ENCODE results near the gene LAGE3.
A peak's percentile ranks its signal among the peaks of the same experiment; 100 is the strongest.

Gene LAGE3

DNA sequence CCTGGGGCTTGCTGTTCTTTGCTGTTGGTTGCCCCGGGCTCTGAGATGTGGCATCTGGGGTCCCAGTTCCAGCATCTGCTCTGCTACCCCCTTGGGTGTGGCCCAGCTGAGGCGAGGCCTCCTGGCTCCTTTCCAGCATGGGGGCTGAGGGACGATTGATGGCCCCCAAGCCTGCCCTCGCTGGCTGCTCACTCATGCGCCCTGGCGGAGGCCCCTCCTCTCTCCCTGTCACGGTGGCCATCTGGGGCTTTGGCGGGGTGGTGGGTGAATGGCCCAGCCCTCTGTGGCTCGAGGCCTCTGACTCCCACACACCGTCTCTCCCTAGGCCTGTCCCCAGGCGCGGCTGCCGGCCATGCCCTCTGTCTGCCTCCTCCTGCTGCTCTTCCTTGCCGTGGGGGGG is 19.2 kb downstream of the LAGE3 start:
- Histone ChIP-seq H4K20me1 (ENCODE audit: insufficient read depth, low read length) (no peaks in the 10 kb centered on the region), H3F3A (ENCODE audit: insufficient read depth, low read length) (no peaks in the 10 kb centered on the region), H3K9ac (ENCODE audit: low read length) (no peak overlapping the region), H3K9me2 (ENCODE audit: low read depth, low read length) (no peaks in the 10 kb centered on the region), H3K27ac (ENCODE audit: low read depth, low read length, poor library complexity, severe bottlenecking) (no peak overlapping the region), H3K27me3 (ENCODE audit: insufficient read depth, low read length) (no peaks in the 10 kb centered on the region), H2AFZ (ENCODE audit: low read length) (no peak overlapping the region), H3K79me2 (ENCODE audit: insufficient read depth, low read length) (no peaks in the 10 kb centered on the region), H3K4me1 (ENCODE audit: insufficient read depth, low read length, severe bottlenecking) (peaks cover 5% of the 10 kb centered on the region), H3K36me3 (ENCODE audit: insufficient read depth, low read length) (no peaks in the 10 kb centered on the region; the same call in 1 of the 2 replicates), H3K4me2 (ENCODE audit: low read length) (peak overlapping the region; percentile 47; the same call in 1 of the 2 replicates), H3K4me3 (ENCODE audit: low read depth, low read length, poor library complexity, severe bottlenecking) (peak overlapping the region; percentile 65), H3K9me3 (ENCODE audit: low read length) (no peaks in the 10 kb centered on the region)
- TF ChIP-seq, protein P1, sequence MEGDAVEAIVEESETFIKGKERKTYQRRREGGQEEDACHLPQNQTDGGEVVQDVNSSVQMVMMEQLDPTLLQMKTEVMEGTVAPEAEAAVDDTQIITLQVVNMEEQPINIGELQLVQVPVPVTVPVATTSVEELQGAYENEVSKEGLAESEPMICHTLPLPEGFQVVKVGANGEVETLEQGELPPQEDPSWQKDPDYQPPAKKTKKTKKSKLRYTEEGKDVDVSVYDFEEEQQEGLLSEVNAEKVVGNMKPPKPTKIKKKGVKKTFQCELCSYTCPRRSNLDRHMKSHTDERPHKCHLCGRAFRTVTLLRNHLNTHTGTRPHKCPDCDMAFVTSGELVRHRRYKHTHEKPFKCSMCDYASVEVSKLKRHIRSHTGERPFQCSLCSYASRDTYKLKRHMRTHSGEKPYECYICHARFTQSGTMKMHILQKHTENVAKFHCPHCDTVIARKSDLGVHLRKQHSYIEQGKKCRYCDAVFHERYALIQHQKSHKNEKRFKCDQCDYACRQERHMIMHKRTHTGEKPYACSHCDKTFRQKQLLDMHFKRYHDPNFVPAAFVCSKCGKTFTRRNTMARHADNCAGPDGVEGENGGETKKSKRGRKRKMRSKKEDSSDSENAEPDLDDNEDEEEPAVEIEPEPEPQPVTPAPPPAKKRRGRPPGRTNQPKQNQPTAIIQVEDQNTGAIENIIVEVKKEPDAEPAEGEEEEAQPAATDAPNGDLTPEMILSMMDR (IDR thresholded peaks at IDR 0.05; ENCODE audit: low read length) = no peak
- TF ChIP-seq EZH2 (IDR thresholded peaks at IDR 0.05; ENCODE audit: borderline replicate concordance, low read length) = no peak

DNA sequence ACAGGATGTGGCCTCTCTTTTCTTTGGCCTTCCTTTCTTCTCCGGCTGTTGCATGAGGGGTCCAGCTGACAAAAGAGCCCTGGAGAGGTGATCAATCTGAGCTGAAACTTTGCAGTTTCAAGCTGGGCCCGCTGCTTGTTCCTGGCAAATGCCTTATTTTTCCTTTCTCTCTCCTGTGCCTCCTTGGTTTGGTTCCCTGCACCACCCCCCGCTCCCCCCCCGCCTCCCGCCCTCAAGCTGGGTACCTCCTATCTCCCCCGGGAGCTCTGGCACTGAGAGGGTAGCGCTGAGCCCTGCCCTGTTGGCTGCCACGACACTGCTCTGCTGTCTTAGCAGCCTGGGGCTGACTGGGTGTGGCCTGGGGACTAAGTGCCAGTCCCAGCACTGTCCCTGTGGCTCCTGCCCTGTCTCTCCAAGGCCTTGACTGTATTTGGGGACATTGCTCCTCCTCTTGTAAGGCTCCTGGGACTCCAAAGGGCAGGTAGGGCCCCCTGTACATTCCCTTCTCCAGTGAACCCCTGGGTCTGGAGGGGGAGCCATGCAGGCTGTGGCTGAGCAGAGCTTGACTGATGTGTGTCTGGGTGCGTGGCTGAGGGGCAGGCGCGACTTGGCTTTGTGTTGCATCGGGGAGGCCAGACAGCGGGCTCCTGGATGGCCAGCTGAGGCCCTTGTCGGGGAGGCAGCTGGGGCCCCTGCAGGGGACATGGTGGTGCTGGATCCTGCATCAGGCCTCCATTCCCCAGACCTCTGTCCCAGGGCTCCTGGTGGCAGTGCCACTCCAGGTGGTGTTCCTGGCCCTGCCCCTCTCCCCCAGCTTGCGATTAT is 19.9 kb downstream of the LAGE3 start:
- H2AFZ ChIP-seq (ENCODE audit: low read length) = no peak overlapping the region
- H4K20me1 ChIP-seq (ENCODE audit: insufficient read depth, low read length) = no peaks in the 10 kb centered on the region
- H3K79me2 ChIP-seq (ENCODE audit: insufficient read depth, low read length) = no peaks in the 10 kb centered on the region

DNA sequence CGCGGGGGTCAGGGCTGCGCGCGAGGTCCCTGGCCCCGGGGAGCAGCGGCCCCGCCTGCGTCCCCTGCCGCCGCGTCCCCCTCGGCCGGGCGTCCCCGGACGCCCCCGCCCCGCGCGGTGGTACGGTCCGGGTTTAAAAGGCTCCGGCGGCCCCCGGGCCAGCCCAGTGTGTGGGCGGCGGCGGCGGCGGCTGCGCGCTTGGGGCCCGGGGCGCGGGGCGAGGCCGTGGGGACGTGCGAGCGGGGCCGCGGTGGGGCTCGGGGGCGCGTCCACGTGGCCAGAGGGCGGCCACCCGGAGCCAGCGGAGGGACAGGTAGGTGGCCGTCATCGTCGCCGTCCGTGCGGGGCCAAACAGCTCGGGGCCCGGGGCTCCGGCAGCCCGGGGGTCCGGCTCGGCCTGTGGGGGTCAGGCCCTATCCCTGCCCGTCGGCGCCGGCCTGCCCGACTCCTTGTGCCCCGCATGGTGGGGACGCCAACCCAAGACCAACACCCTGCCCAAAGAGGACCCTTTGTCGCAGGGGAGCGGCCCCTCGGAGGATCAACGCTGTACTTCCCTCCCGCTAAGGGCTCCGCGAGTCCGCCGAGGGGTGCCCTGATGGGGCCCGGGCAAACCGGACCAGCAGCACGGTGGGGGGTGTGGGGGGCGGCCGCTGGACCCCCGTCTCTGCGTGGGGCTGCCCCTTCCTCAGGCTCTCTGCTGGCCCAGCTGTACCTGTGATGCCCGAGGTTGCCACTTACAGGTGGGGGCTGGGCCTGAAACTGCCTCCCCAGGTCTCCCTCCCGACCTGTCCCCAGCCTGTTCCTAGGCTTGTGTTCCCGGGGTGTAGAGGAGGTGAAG is 20.7 kb downstream of the LAGE3 start, which contains the start of gene PLXNA3:
TSS of gene PLXNA3 (plus strand) at position 166 of the 838 bp plus-strand sequence. CDS start 1,903 bp downstream, outside the sequence.
- Histone ChIP-seq H3K9ac (ENCODE audit: low read length) (peak within 1 kb of the TSS; percentile 61), H3K9me2 (ENCODE audit: low read depth, low read length) (no peaks in the 10 kb centered on the region), H3K79me2 (ENCODE audit: insufficient read depth, low read length) (no peaks in the 10 kb centered on the region), H3F3A (ENCODE audit: insufficient read depth, low read length) (no peaks in the 10 kb centered on the region), H3K27me3 (ENCODE audit: insufficient read depth, low read length) (no peaks in the 10 kb centered on the region), H3K36me3 (ENCODE audit: insufficient read depth, low read length) (no peaks in the 10 kb centered on the region; the same call in 1 of the 2 replicates), H2AFZ (ENCODE audit: low read length) (no peak within 1 kb of the TSS), H3K9me3 (ENCODE audit: low read length) (no peaks in the 10 kb centered on the region), H3K4me2 (ENCODE audit: low read length) (peak within 1 kb of the TSS; percentile 74), H4K20me1 (ENCODE audit: insufficient read depth, low read length) (no peaks in the 10 kb centered on the region), H3K4me3 (ENCODE audit: low read depth, low read length, poor library complexity, severe bottlenecking) (peak within 1 kb of the TSS; percentile 65), H3K4me1 (ENCODE audit: insufficient read depth, low read length, severe bottlenecking) (peaks cover 5% of the 10 kb centered on the region), H3K27ac (ENCODE audit: low read depth, low read length, poor library complexity, severe bottlenecking) (no peak within 1 kb of the TSS)
- TF ChIP-seq EZH2 (IDR thresholded peaks at IDR 0.05; ENCODE audit: borderline replicate concordance, low read length) = no peak
- TF ChIP-seq, protein P1 (IDR thresholded peaks at IDR 0.05; ENCODE audit: low read length) = no peak

More for the DNA sequence above, 19.9 kb downstream of the LAGE3 start:
- H3K27ac ChIP-seq (ENCODE audit: low read depth, low read length, poor library complexity, severe bottlenecking) = no peak overlapping the region
- H3K9ac ChIP-seq (ENCODE audit: low read length) = peak overlapping the region; percentile 61
- no peaks in the 10 kb centered on the region; the same call in 1 of the 2 replicates for H3K36me3 ChIP-seq (ENCODE audit: insufficient read depth, low read length)
- H3K4me3 ChIP-seq (ENCODE audit: low read depth, low read length, poor library complexity, severe bottlenecking) = peak overlapping the region; percentile 65
- peak overlapping the region; percentile 69 for H3K4me2 ChIP-seq (ENCODE audit: low read length)
- TF ChIP-seq, protein P1 (IDR thresholded peaks at IDR 0.05; ENCODE audit: low read length) = no peak
- TF ChIP-seq EZH2 (IDR thresholded peaks at IDR 0.05; ENCODE audit: borderline replicate concordance, low read length) = no peak
- H3K9me2 ChIP-seq (ENCODE audit: low read depth, low read length) = no peaks in the 10 kb centered on the region
- H3K27me3 ChIP-seq (ENCODE audit: insufficient read depth, low read length) = no peaks in the 10 kb centered on the region
- H3K9me3 ChIP-seq (ENCODE audit: low read length) = no peaks in the 10 kb centered on the region
- H3F3A ChIP-seq (ENCODE audit: insufficient read depth, low read length) = no peaks in the 10 kb centered on the region
- H3K4me1 ChIP-seq (ENCODE audit: insufficient read depth, low read length, severe bottlenecking) = peaks cover 5% of the 10 kb centered on the region
